Transverse colon (tissue), 4 donors: Measurements from ENCODE around the gene TMEM269.

Experiments used
- EP300 ChIP-seq: sonication (generic); formaldehyde crosslinking; IDR thresholded peaks from one replicate; pipeline ENCODE4 v1.6.1; 2017; ENCODE audit warnings: antibody characterized with exemption, low read depth
- POLR2A ChIP-seq: fragments of 450-650 bp; IDR thresholded peaks from one replicate; pipeline ENCODE4 v1.6.1; 2016; ENCODE audit warnings: antibody characterized with exemption, mild to moderate bottlenecking, moderate library complexity
- POLR2AphosphoS5 ChIP-seq, 3 donors: sonication (generic); formaldehyde crosslinking; IDR thresholded peaks; one replicate each; pipeline ENCODE4 v1.6.1; 2016; ENCODE audit warnings: antibody characterized with exemption in 3 of 3
- TF ChIP-seq, protein P1 (sequence below), 5 experiments: fragments of 200-600 bp in 3 of 5; fragments of 450-650 bp in 2 of 5; sonication (generic) in 3 of 5; IDR thresholded peaks; 1 replicate in 2 of 5; 2 replicates in 3 of 5; pipeline ENCODE4 v1.5.1; 2016 to 2017; ENCODE audit warnings: antibody characterized with exemption in 5 of 5, inconsistent platforms in 3 of 5, mild to moderate bottlenecking in 2 of 5, moderate library complexity in 1 of 5

- TF ChIP-seq, protein P1, sequence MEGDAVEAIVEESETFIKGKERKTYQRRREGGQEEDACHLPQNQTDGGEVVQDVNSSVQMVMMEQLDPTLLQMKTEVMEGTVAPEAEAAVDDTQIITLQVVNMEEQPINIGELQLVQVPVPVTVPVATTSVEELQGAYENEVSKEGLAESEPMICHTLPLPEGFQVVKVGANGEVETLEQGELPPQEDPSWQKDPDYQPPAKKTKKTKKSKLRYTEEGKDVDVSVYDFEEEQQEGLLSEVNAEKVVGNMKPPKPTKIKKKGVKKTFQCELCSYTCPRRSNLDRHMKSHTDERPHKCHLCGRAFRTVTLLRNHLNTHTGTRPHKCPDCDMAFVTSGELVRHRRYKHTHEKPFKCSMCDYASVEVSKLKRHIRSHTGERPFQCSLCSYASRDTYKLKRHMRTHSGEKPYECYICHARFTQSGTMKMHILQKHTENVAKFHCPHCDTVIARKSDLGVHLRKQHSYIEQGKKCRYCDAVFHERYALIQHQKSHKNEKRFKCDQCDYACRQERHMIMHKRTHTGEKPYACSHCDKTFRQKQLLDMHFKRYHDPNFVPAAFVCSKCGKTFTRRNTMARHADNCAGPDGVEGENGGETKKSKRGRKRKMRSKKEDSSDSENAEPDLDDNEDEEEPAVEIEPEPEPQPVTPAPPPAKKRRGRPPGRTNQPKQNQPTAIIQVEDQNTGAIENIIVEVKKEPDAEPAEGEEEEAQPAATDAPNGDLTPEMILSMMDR (IDR thresholded peaks at IDR 0.05), result no peak
- TF ChIP-seq POLR2AphosphoS5 (IDR thresholded peaks at IDR 0.05) (no peak), POLR2A (no peak), EP300 (no peak)
Observed at GRCh38 chr1:42757892-42758275, 26.9 kb upstream of the TMEM269 start.
